HepG2 (cell line): ENCODE results near the gene MYLK. TPM values are rescaled to one million over a fixed set of nuclear protein-coding genes. Genes with fewer than 3 reads are reported as not detected.

ENCODE experiments used
- AKAP8 ChIP-seq: sonication (generic); formaldehyde crosslinking; IDR thresholded peaks from 2 replicates; pipeline ENCODE4 v1.5.1; 2020; ENCODE audit warnings: mild to moderate bottlenecking, missing genetic modification reagents
- ASH2L ChIP-seq: fragments of 300-600, 200-600 bp; sonication (generic); IDR thresholded peaks from 2 replicates; pipeline ENCODE4 v1.7.0; 2017; ENCODE audit warnings: low read depth, mild to moderate bottlenecking, moderate library complexity, mixed read lengths, low read length; ENCODE audit not compliant: insufficient read length
- BCL6 ChIP-seq: IDR thresholded peaks from 2 replicates; pipeline ENCODE4 v1.6.1; 2016; ENCODE audit warnings: missing genetic modification reagents, missing compliant biosample characterization
- CBX5 ChIP-seq: sonication (generic); formaldehyde crosslinking; IDR thresholded peaks from 2 replicates; pipeline ENCODE4 v1.4.0; 2020; ENCODE audit warnings: missing genetic modification reagents, borderline replicate concordance
- ELF3 ChIP-seq: IDR thresholded peaks from 2 replicates; pipeline ENCODE4 v1.6.1; 2016; ENCODE audit warnings: missing genetic modification reagents, missing compliant biosample characterization
- ELF4 ChIP-seq: sonication (generic); formaldehyde crosslinking; IDR thresholded peaks from 2 replicates; pipeline ENCODE4 v1.5.0; 2020; ENCODE audit warnings: missing genetic modification reagents, mild to moderate bottlenecking, moderate library complexity, borderline replicate concordance
- EP300 ChIP-seq, 3 experiments: sonication (generic) in 1 of 3; formaldehyde crosslinking in 1 of 3; IDR thresholded peaks; 2 replicates each; pipeline versions ENCODE4 v1.5.1 to v1.6.1; 2011 to 2020; ENCODE audit warnings: low read depth in 2 of 3, low read length in 2 of 3, borderline replicate concordance in 1 of 3, improper control_type of control experiment in 1 of 3, mild to moderate bottlenecking in 1 of 3, missing genetic modification reagents in 1 of 3, moderate library complexity in 1 of 3
- FOXC1 ChIP-seq: sonication (generic); formaldehyde crosslinking; IDR thresholded peaks from 2 replicates; pipeline ENCODE4 v1.8.0; 2022; ENCODE audit warnings: mild to moderate bottlenecking, missing genetic modification reagents, borderline replicate concordance
- HDAC1 ChIP-seq: sonication (generic); formaldehyde crosslinking; IDR thresholded peaks from 2 replicates; pipeline ENCODE4 v1.5.1; 2020; ENCODE audit warnings: mild to moderate bottlenecking, missing genetic modification reagents
- HDAC2 ChIP-seq: sonication (generic); formaldehyde crosslinking; IDR thresholded peaks from 2 replicates; pipeline ENCODE4 v1.4.0; 2020; ENCODE audit warnings: missing genetic modification reagents
- HMG20A ChIP-seq: IDR thresholded peaks from 2 replicates; pipeline ENCODE4 v1.6.1; 2016; ENCODE audit warnings: borderline replicate concordance
- HNF4A ChIP-seq: sonication (generic); formaldehyde crosslinking; IDR thresholded peaks from 2 replicates; pipeline ENCODE4 v1.4.0; 2020; ENCODE audit warnings: missing genetic modification reagents
- ISL2 ChIP-seq: sonication (generic); formaldehyde crosslinking; IDR thresholded peaks from 2 replicates; pipeline ENCODE4 v1.5.0; 2020; ENCODE audit warnings: missing genetic modification reagents
- NR2C2 ChIP-seq: sonication (generic); formaldehyde crosslinking; IDR thresholded peaks from 2 replicates; pipeline ENCODE4 v1.4.0; 2020; ENCODE audit warnings: missing genetic modification reagents, mild to moderate bottlenecking, moderate library complexity, borderline replicate concordance
- PLRG1 ChIP-seq: fragments of 450-650 bp; conservative IDR thresholded peaks from 2 replicates; pipeline ENCODE4 v1.6.1; 2016
- SAP130 ChIP-seq: IDR thresholded peaks from 2 replicates; pipeline ENCODE4 v1.6.1; 2016; ENCODE audit warnings: low read depth
- SOX13 ChIP-seq, 3 experiments: fragments of 450-650 bp in 1 of 3; sonication (generic) in 1 of 3; formaldehyde crosslinking in 1 of 3; IDR thresholded peaks in 2 of 3; conservative IDR thresholded peaks in 1 of 3; 2 replicates each; pipeline versions ENCODE4 v1.5.0 to v1.6.1; 2016 to 2020; ENCODE audit warnings: antibody characterized with exemption in 1 of 3, mild to moderate bottlenecking in 1 of 3, missing compliant biosample characterization in 1 of 3, missing genetic modification reagents in 1 of 3, moderate library complexity in 1 of 3
- SOX6 ChIP-seq, 2 experiments: fragments of 450-650 bp in 1 of 2; sonication (generic) in 1 of 2; formaldehyde crosslinking in 1 of 2; IDR thresholded peaks; 2 replicates each; pipeline versions ENCODE4 v1.4.0 to v1.6.1; 2017 to 2020; ENCODE audit warnings: antibody characterized with exemption in 1 of 2, mild to moderate bottlenecking in 1 of 2, missing genetic modification reagents in 1 of 2
- ZFP1 ChIP-seq: IDR thresholded peaks from 2 replicates; pipeline ENCODE4 v1.6.1; 2016
- ZMYM3 ChIP-seq: sonication (generic); formaldehyde crosslinking; IDR thresholded peaks from 2 replicates; pipeline ENCODE4 v1.5.1; 2020; ENCODE audit warnings: mild to moderate bottlenecking, missing genetic modification reagents
- ZNF597 ChIP-seq: sonication (generic); formaldehyde crosslinking; IDR thresholded peaks from 2 replicates; pipeline ENCODE4 v1.5.0; 2020; ENCODE audit warnings: missing genetic modification reagents
- ZNF768 ChIP-seq: sonication (generic); formaldehyde crosslinking; IDR thresholded peaks from 2 replicates; pipeline ENCODE4 v1.4.0; 2020; ENCODE audit warnings: missing genetic modification reagents
- ZSCAN25 ChIP-seq: sonication (generic); formaldehyde crosslinking; IDR thresholded peaks from 2 replicates; pipeline ENCODE4 v1.8.0; 2022; ENCODE audit warnings: mild to moderate bottlenecking, missing genetic modification reagents
- polyA plus RNA-seq, 8 experiments: library from polyadenylated mRNA; depleted of rRNA in 3 of 8; stranded (reverse) in 7 of 8; unstranded in 1 of 8; fragments of >200 nt; fragmentation: Illumina TruSeq in 4 of 8; extraction: Trizol in 4 of 8; gene quantifications; 2 replicates each; pipeline versions ENCODE4 v1.2.1 to v1.2.3, GENCODE V29; 2011 to 2016; ENCODE audit warnings: low read depth in 4 of 8, missing spikeins in 1 of 8, mixed read lengths in 1 of 8; ENCODE audit not compliant: insufficient read depth in 1 of 8
- total RNA-seq, 5 experiments: library from RNA; depleted of rRNA; stranded (reverse); fragments of >200 nt; fragmentation: Illumina TruSeq; extraction: Trizol; gene quantifications; 2 replicates each; pipeline ENCODE4 v1.2.3, GENCODE V29; 2016; ENCODE audit warnings: low read depth in 1 of 5
- TF ChIP-seq, protein P1 (sequence below): sonication (generic); formaldehyde crosslinking; IDR thresholded peaks from 2 replicates; pipeline ENCODE4 v1.8.0; 2022; ENCODE audit warnings: missing genetic modification reagents, mild to moderate bottlenecking, borderline replicate concordance
- TF ChIP-seq, protein P2 (sequence below): IDR thresholded peaks from 2 replicates; pipeline ENCODE4 v1.4.0; 2020; ENCODE audit warnings: mild to moderate bottlenecking, missing genetic modification reagents

Gene MYLK
- total and polyA plus RNA-seq, 2 of the 13 experiments (the other 11 are each of a cell fraction or from before 2014, with no cell fraction given) = 10.6 to 34.9 TPM

DNA sequence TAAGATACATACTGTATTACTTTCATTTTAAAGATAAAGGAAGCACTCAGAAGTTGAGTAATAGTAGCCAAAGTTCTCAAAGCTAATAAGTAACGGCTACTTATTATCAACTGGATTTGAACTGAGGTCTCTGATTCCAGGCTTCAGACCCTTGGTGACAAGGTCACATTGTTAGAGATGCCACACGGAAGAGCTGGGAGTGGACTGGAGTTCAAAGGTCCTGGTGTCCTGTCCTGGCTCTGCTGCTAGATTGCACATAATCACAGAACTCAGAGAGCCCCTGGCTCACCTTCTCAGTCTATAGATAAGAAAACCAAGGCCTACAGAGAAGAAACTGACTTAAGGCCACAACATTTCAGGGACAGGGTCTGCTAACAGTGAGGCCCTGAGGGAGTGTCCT, 75.3 kb downstream of the MYLK start (continued):
- TF ChIP-seq, protein P1, sequence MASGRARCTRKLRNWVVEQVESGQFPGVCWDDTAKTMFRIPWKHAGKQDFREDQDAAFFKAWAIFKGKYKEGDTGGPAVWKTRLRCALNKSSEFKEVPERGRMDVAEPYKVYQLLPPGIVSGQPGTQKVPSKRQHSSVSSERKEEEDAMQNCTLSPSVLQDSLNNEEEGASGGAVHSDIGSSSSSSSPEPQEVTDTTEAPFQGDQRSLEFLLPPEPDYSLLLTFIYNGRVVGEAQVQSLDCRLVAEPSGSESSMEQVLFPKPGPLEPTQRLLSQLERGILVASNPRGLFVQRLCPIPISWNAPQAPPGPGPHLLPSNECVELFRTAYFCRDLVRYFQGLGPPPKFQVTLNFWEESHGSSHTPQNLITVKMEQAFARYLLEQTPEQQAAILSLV = no peak
- no peak for TF ChIP-seq AKAP8
- TF ChIP-seq ZNF768 (CRISPR knock-in tag) = 0 out of 2 replicates have a peak, but pooled peaks have one; percentile 23
- TF ChIP-seq EP300 (IDR thresholded peaks at IDR 0.05; ENCODE audit: low read depth in 2 of 2, low read length in 2 of 2) = peak in 1 of 2 experiments; percentile 44; a peak in 2 of 4 replicates
- no peak for TF ChIP-seq EP300 (CRISPR knock-in tag; IDR thresholded peaks at IDR 0.05; ENCODE audit: borderline replicate concordance)
- peak; percentile 70; the same call in 1 of the 2 replicates for TF ChIP-seq ZMYM3 (CRISPR knock-in tag)
- TF ChIP-seq ELF3 (CRISPR knock-in tag) = peak; percentile 56; the same call in 1 of the 2 replicates
- TF ChIP-seq SOX13 (IDR thresholded peaks at IDR 0.05) = no peak
- peak in 1 of 2 experiments; percentile 61; a peak in 2 of 4 replicates for TF ChIP-seq SOX13 (CRISPR knock-in tag; conservative IDR thresholded peaks at IDR 0.05 in 1 of 2, IDR thresholded peaks at IDR 0.05 in 1 of 2)
- no peak for TF ChIP-seq FOXC1 (CRISPR knock-in tag)
- peak; percentile 61 for TF ChIP-seq BCL6 (CRISPR knock-in tag)
- TF ChIP-seq SOX6 (IDR thresholded peaks at IDR 0.05) = no peak
- TF ChIP-seq SOX6 (CRISPR knock-in tag; IDR thresholded peaks at IDR 0.05) = peak; percentile 62
- peak; percentile 15; the same call in 1 of the 2 replicates for TF ChIP-seq HMG20A
- TF ChIP-seq ASH2L = no peak
- TF ChIP-seq NR2C2 = 0 out of 2 replicates have a peak, but pooled peaks have one; percentile 16
- TF ChIP-seq ZSCAN25 (CRISPR knock-in tag) = no peak
- no peak for TF ChIP-seq ZFP1 (CRISPR knock-in tag)
- TF ChIP-seq ELF4 (CRISPR knock-in tag) = no peak
- TF ChIP-seq ISL2 = 0 out of 2 replicates have a peak, but pooled peaks have one; percentile 25
- peak; percentile 62; the same call in 1 of the 2 replicates for TF ChIP-seq HDAC2 (CRISPR knock-in tag)
- TF ChIP-seq SAP130 (CRISPR knock-in tag) = peak; percentile 33; the same call in 1 of the 2 replicates
- TF ChIP-seq, protein P2, sequence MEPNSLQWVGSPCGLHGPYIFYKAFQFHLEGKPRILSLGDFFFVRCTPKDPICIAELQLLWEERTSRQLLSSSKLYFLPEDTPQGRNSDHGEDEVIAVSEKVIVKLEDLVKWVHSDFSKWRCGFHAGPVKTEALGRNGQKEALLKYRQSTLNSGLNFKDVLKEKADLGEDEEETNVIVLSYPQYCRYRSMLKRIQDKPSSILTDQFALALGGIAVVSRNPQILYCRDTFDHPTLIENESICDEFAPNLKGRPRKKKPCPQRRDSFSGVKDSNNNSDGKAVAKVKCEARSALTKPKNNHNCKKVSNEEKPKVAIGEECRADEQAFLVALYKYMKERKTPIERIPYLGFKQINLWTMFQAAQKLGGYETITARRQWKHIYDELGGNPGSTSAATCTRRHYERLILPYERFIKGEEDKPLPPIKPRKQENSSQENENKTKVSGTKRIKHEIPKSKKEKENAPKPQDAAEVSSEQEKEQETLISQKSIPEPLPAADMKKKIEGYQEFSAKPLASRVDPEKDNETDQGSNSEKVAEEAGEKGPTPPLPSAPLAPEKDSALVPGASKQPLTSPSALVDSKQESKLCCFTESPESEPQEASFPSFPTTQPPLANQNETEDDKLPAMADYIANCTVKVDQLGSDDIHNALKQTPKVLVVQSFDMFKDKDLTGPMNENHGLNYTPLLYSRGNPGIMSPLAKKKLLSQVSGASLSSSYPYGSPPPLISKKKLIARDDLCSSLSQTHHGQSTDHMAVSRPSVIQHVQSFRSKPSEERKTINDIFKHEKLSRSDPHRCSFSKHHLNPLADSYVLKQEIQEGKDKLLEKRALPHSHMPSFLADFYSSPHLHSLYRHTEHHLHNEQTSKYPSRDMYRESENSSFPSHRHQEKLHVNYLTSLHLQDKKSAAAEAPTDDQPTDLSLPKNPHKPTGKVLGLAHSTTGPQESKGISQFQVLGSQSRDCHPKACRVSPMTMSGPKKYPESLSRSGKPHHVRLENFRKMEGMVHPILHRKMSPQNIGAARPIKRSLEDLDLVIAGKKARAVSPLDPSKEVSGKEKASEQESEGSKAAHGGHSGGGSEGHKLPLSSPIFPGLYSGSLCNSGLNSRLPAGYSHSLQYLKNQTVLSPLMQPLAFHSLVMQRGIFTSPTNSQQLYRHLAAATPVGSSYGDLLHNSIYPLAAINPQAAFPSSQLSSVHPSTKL (CRISPR knock-in tag) = peak; percentile 69
- peak; percentile 91 for TF ChIP-seq HNF4A (CRISPR knock-in tag)
- TF ChIP-seq ZNF597 (CRISPR knock-in tag) = no peak
- TF ChIP-seq HDAC1 = peak; percentile 54; the same call in 1 of the 2 replicates
- no peak for TF ChIP-seq CBX5 (CRISPR knock-in tag)
- TF ChIP-seq PLRG1 = no peak
